GM12891 (cell line): ENCODE measurements around the gene CACNB4.

Source experiments
- POLR2A ChIP-seq: IDR thresholded peaks from 2 replicates; pipeline ENCODE4 v1.6.1; 2011; ENCODE audit warnings: low read depth, low read length, control low read depth
- POLR2AphosphoS5 ChIP-seq: IDR thresholded peaks from 2 replicates; pipeline ENCODE4 v1.6.1; 2011; ENCODE audit warnings: low read depth, low read length, control low read depth

GRCh38 chr2:151803811-151804210 is 295.0 kb downstream of the CACNB4 start:
- TF ChIP-seq POLR2A (no peak), POLR2AphosphoS5 (no peak)
